ENCODE measurements around the gene IER2.
"Not testable (repeated sequence)": the region's sequence is repeated elsewhere in the genome, so short reads cannot be mapped to it uniquely, and the experiment has no call there.

The IER2 gene

DNA sequence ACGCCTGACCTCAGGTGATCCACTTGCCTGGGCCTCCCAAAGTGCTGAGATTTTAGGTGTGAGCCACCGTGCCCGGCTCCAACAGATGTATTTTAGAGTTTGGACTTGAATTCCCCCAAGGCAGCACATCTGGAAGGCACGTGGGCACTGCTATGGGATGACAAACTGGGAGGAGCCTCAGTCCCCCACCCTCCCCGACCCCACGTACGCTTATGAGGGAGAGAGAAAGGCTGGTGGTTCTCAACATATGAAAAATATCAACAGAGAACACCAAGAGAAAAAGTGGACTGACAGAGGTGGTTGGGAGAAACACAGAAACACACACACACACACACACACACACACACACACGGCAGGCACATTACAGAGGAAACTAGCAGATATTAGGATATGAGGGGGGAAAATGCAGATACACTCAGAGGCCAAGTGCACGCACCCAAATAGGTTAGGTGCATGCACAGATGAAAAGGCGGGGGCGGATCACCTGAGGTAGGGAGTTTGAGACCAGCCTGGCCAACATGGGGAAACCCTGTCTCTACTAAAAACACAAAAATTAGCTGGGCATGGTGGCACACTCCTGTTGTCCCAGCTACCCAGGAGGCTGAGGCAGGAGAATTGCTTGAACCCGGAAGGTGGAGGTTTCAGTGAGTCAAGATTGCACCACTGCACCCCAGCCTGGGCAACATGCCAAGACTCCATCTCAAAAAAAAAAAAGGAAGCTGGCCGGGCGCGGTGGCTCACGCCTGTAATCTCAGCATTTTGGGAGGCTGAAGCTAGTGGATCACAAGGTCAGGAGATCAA is 3.2 kb upstream of the IER2 start:
- DNase-seq: no peak

- DNase-seq: not testable (repeated sequence)
Measured at GRCh38 chr19:13149173-13149627, 1.0 kb upstream of the IER2 start.

DNA sequence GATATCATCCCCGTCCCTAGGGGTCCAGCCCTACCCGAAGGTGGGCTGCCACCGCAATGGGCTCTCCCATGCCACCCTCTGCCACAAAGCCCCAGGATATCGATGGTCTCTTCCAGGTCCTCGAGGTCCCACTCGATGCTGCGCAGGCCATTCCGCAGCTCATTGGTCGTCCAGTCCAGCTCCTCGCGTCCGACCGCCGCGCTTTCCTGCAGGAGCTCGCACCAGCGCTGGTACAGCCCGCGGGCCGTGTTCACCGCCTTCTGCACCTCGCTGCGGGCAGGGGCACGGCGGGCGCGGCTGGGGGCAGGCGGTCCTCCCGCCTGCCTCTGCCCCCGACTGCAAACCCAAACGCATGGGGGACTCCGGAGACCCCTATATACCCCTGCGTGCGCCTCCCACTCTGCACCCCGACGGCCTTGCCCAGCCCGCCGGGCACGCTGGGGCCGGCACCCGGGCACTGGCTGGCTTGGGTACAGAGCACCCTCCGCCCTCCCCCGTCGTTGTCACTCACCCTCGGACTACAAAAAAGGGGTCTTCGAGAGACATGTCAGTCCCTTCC is 504 bp upstream of the IER2 start:
- DNase-seq: peak; percentile 53

- no peak for DNase-seq
Measured at GRCh38 chr19:13150931-13151604, 857 bp downstream of the IER2 start.

DNA sequence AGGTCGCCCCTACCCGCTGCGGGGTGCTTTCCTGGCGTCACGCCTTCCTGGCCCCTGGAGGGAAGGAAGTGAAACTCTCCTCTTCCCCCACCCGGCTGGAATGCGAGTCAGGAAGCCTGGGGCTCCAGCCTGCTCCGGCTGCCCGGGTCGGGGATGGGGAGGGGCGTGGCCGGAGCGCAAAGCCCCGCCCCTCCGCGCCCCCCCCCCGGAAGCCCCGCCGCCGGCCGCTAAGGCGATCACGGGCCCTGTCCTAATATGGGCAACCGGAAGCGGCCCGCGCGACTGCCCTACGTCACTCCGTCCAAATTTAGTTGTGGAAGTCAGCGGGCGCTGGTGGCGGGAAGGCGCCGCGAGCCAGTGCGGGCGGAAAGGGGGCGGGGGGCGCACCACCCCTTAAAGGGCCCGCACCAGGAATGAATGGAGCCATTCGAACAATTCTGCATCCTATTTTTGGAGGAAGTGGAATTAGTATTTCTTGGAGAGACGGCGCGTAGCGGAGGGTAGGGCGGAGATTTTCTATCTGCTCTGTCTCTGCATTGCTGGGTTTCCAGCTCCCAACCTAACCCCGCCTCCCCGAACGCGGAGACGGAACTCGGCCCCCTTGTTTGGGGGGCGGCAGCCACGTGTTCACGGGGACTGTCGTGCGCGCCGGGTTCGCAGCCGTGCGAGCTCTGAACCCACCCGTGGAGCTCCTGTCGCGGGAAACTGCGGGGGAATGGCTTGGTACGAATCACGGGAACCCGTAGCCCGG is 1.6 kb downstream of the IER2 start:
- peak; percentile 84 for DNase-seq

DNA sequence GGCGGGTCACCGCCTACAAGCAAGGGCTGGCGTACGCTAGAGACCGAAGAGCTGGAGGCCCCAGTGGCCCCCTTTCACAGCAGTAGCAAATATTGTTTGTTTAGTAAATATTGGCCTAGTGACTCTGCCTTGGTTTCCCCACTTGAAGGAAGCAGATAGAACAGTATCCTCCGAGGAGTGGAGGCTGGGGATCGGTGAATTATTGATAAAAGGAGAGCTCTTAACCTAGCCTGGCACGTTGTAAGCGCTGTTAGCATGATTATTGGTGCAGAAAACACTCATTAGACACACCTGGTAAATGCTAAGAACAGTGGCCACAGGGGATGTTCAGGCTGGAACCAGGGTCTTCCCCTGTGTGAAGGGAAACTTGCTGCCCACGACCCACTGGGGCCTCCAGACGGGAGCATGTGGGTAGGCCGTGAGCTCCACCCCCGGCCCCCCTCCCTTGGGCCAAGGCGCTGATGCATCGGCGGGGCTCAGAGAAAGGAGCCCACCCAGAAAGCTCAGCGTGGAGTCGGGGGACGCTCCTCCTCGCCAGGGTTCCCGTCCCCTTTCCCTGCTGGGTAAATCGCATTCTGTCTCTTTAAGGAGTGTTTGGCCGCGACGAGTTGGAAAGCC is 2.3 kb downstream of the IER2 start:
- peak; percentile 77 for DNase-seq

DNA sequence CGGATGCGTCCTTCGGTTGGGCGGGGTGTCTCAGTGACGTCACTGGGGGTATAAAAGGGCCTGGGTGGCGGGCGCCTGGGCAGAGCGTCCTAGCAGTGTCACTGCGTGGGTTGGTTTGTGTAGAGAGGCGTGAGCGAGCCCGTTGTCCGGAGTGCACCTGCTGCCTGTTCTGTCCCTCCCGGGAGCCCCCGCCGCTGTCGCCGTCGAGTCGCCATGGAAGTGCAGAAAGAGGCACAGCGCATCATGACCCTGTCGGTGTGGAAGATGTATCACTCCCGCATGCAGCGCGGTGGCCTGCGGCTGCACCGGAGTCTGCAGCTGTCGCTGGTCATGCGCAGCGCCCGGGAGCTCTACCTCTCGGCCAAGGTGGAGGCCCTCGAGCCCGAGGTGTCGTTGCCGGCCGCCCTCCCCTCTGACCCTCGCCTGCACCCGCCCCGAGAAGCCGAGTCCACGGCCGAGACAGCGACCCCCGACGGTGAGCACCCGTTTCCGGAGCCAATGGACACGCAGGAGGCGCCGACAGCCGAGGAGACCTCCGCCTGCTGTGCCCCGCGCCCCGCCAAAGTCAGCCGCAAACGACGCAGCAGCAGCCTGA is 2.9 kb downstream of the IER2 start:
- DNase-seq: no peak

- DNase-seq: no peak
Measured at GRCh38 chr19:13153569-13154240, 3.5 kb downstream of the IER2 start.

DNA sequence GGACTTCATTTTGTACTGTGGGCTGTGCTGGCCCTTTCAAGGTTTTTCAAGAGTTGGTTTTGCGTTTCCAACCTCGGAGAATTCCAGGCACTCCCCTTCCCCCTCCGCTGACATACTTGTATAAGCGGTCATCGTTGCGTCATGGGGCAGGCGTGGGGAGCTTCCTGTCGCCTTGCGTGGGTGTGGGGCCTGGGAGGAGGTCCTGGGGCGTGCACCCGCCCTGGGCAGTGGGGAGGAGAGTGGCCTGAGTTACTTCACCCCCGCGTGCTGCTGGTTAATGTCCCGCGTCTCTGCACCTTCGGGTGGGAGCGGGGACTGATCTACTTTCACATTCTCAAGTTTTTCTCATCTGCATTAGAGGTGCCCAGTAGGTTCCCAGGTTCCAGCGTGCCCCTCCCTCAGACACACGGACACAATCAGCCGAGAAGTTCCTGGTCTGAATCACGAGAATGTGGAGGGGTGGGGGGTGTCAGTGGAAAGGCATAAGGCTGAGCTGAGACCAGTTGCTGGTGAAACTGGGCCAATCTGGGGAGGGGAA is 4.1 kb downstream of the IER2 start:
- peak; percentile 10 for DNase-seq

- DNase-seq: peak; percentile 58
Measured at GRCh38 chr19:13154911-13155471, 4.8 kb downstream of the IER2 start.

- peak; percentile 57 for DNase-seq
Measured at GRCh38 chr19:13155472-13156359, 5.5 kb downstream of the IER2 start.

DNA sequence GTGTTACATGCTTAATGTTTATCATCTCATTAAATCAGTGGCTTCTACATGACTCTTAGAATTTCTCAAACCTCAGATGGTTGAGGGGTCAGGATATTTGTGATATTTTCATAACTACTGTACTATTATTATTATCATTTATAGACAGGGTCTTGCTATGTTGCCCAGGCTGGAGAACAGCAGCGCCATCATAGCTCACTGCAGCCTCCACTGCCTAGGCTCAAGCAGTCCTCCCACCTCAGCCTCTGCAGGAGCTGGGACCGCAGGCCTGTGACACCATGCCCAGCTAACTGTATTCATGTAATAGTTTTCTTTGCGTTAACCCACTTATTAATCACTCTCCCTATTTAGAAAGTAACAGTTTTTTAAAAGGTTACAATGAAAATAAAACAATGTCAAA is 9.5 kb downstream of the IER2 start:
- DNase-seq: no peak

- DNase-seq: no peak
Measured at GRCh38 chr19:13160557-13160956, 10.3 kb downstream of the IER2 start.

DNA sequence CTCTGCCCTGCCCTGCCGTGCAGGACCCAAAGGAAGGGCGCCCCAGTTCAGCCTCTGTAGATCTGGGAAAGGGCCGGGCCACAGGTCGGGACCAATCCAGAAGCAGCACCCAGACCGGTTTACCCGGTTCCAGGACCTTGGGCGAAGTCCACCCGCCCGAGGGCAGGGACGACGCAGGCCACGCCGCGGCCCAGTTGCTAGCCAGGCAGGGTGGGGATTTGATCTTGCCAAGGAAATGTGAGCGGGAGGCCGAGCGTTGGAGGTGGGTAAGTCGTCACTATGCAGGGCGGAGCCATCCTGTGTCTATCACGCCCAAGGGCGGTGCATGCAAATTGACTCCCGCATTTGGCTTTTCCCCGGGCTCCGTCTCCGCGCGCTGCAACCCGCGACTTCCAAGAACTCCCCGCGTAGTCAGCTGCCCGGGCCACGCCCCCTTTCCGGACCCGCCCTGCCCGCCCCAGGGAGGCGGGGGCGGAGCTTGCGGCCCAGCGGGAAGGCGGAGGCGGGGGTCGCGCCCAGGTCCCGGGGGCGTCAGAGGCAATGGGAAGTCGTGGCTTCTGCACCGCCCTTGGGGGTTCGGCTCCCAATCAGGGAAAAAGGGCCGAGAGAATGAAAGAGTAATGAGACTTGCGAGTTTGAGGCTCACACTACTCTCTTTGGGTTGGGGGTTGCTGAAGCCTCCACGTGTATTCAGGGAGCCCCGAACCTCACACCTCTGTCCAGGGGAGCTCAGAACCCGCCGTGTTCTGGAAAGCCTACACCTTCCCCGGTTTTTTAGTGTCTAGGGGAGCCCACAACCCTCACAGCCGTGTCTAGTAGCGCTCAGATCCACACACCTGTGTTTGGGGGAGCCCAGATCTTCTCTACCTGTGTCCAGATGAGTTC is 12.8 kb downstream of the IER2 start:
- peak; percentile 92 for DNase-seq

DNA sequence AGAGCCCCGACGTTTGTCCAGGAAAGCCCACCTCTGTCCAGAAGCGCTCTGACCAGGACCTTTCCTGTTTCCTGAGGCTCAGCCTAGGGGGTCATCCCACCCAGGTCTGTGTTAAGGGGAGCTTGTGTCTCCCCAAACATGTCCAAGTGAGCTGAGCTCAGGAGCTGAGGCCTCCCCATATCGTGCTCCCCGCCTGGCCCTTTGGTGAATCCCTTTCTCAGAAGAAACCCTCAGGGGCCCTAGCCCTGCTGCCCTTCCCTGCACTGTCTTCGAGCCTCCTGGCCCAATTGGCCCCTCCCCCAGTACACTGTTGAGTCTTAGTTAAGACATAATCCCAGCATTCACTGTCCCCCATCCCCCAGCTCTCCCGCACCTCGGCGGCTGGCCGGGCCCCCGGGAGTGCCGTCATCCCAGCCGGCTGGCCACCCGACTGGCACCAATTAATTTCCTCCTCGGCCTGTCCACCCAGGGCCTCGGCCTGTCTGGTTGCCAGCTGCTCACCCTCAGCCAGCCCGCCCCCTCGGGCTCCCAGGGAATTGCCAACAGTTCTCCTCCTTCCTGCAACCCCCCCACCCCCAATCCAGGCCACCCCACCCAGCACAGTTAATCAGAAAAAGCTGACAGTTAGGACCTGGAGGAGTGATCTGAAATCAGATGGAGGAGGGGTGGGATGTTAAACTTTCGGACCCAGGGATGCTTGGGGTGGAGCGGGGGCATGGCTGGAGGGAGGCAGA is 13.6 kb downstream of the IER2 start:
- DNase-seq: peak; percentile 19

GRCh38 chr19:13164343-13165161 is 14.3 kb downstream of the IER2 start:
- DNase-seq: peak; percentile 87
